Stimulated activated CD8-positive, alpha-beta memory T cell treated with anti-CD3 and anti-CD28 coated beads, Interleukin-4, amount 100 ng/mL, for 48 hours (primary cell): ENCODE measurements around the gene XRCC2.
"Not testable (repeated sequence)": the region's sequence is repeated elsewhere in the genome, so short reads cannot be mapped to it uniquely, and the experiment has no call there.

Experiments
- DNase-seq: peaks from one replicate; pipeline ENCODE4 v3.0.0-alpha.2; 2020

Gene XRCC2

GRCh38 chr7:152663931-152664330 lies 12.0 kb downstream of the XRCC2 start:
- DNase-seq, result no peak

DNA sequence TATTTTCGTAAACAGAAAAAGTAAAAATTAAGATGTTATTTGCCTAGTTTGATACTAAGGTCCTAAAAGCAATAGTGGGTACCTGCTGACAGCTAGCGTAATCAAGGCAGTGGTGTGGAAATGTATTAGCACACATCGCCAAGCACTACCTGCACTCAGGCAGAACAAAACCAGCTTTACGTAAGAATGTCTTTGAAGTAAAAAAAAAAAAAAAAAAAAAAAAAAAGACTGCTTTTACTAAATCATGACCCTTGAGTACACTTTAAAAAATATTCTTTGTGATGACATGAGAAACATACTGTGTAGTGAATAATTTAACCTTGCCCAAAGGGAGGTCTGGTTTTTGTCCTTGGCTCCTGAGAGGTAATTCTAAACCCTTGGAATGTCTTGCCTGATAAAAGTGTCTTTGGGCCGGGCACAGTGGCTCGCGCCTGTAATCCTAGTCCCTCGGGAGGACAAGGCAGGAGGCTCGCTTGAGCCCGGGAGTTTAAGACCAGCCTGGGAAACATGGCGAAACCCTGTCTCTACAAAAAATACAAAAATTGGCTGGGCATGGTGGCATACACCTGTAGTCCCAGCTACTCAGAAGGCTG lies 12.7 kb downstream of the XRCC2 start:
- no peak for DNase-seq

DNA sequence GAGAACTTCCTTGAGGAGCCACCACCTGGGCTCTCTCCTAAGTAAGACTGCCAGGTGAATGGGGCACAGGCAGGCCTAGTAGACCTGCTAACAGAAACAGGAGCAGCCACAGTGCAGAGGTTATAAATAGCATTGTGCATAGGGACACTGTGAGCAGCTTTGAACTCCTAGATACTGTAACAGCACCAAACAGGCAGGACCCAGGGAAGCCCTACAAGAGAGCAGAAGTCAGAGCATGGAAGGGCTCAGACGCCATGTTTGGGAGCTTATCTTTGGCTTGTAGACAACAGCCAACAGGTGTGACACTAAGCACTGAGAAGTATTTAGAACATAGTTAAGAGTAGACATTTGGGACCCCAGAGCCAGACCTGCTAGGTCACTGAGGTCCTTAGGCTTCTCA lies 14.5 kb downstream of the XRCC2 start:
- no peak for DNase-seq

DNA sequence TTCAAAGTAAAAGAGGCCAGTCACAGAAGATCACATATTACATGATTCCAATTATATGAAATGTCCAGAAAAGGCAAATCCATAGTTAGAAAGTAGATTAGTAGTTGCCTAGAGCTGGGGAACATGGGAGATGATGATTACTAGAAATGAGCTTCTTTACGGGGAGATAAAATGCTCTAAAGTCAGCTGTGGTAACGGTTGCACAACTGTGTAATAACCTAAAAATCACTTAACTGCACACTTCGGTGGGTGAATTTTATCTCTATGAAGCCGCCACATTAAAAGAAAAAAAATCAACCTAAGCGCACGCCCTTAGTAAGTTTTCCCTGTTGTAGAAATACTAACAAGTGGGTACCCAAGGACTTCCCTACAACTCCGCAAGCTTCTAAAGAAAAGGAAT lies 15.9 kb downstream of the XRCC2 start:
- no peak for DNase-seq

DNA sequence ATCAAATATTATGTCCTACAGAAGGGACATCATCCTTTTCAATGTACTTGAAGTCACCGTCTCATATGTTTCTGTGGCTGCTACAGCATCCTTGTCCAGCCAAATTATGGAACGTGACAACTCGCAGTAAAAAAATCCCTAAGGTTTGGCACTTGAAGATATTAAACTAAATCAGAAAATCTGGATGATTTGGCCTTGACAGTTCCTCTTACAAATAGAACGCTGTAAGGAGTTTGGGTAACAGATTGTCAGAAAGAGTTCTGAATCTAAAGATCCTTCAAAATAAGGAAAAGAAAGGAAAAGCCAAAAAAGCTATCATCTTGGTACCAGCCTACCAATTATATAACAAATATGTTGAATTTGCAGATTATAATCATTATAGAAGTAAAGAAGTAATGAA lies 21.0 kb downstream of the XRCC2 start:
- DNase-seq, result no peak

DNA sequence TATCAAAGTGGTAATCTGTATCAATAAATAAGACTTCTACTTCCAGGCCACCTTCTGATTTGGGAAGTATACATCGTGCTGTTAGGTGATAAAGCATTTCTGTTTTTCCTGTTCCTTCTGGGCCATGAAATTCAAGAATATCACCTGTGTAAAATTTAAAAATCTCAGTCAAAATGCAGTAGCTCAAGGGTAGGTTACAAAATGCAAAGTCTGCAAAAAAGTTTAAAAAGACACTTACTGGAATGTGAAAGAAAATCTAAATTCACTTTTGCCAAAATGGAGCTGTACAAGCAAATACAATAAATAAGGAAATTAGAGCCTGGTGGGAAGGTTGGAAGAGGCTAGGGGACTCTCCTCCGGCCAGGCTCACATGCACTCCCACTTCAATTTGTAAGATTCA lies 26.7 kb downstream of the XRCC2 start:
- no peak for DNase-seq

DNA sequence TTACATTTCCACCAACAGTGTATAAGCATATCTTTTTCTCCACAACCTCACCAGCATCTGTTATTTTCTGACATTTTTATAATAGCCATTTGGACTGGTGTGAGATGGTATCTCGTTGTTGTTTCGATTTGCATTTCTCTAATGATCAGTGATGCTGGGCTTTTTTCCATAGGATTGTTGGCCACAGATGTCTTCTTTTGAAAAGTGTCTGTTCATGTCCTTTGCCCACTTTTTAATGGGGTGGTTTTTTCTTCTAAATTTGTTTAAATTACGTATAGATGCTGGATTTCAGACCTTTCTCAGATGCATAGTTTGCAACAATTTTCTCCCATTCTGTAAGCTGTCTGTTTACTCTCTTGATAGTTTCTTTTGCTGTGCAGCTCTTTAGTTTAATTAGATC lies 28.9 kb downstream of the XRCC2 start:
- no peak for DNase-seq

DNA sequence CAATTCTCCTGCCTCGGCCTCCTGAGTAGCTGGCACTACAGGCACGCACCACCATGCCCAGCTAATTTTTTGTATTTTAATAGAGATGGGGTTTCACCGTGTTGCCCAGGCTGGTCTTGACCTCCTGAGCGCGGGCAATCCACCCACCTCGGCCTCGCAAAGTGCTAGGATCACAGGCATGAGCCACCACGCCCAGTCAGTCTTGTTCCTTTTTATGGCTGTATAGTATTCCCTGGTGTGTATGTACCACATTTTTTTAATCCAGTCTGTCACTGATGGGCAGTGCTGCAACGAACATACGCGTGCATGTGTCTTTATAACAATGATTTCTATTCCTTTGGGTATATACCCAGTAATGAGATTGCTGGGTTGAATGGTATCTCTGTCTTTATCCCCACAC lies 29.4 kb downstream of the XRCC2 start:
- not testable (repeated sequence) for DNase-seq

- DNase-seq, result no peak
Observed at GRCh38 chr7:152643979-152644559, 31.9 kb downstream of the XRCC2 start.

DNA sequence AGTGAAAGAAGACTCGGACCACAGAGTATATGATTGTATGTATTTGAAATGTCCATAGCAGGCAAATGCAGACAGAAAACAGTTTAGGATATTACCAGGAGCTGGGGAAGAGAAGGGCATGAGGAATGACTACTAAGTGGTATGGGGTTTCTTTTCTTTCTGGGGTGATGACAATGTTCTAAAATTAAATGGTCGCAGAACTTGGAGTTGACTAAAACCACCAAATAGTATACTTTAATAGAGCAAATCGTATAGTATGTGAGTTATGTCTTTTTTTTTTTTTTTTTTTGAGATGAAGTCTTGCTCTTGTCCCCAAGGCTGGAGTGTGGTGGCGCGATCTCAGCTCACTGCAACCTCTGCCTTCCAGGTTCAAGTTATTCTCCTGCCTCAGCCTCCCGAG lies 34.6 kb downstream of the XRCC2 start:
- DNase-seq, result no peak

GRCh38 chr7:152640829-152641228 lies 35.1 kb downstream of the XRCC2 start:
- no peak for DNase-seq

DNA sequence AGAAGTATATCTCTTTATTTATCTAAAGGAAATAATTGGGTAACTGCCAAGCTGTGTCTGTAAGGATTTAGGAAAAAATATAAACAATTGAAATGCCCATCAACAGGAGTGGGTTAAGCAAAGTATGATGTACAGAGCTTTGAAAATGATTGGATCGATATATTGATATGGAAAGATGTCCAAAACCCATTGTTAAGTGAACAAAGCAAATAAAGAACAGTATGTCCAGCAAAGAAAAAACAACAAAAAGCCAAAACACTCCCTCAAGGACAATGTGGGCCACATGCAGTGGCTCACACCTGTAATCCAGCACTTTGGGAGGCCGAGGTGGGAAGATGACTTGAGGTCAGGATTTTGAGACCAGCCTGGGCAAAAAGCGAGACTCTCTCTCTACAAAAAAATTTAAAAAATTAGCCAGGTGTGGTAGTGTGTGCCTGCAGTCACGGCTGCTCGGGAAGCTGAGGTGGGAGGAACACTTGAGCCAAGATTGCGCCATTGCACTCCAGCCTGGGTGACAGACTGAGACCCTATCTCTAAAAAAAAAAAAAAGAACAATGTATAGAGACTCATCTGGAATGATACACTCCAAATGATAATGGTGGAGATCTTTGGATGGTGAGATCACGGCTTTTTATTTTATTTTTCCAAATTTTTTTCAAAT lies 37.9 kb downstream of the XRCC2 start:
- DNase-seq, result no peak

GRCh38 chr7:152637161-152637560 lies 38.8 kb downstream of the XRCC2 start:
- no peak for DNase-seq

DNA sequence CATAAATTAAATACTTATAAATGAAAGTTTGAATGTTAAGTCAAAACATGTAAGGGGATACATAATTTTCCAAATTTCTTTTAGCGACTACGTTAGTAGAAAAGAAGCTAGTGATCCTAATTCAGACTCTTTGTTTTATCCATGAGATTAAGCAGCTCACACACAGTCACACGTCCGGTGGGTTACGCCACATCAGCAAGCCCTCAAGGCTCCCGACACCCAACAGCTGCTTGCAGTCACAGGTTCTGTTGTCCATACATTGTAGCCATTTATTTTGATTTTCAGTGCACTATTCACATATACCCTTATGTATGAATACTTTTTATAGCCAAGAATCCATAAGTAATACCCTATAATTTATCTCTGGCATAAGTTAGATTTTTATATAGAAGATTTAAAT lies 39.5 kb downstream of the XRCC2 start:
- no peak for DNase-seq

DNA sequence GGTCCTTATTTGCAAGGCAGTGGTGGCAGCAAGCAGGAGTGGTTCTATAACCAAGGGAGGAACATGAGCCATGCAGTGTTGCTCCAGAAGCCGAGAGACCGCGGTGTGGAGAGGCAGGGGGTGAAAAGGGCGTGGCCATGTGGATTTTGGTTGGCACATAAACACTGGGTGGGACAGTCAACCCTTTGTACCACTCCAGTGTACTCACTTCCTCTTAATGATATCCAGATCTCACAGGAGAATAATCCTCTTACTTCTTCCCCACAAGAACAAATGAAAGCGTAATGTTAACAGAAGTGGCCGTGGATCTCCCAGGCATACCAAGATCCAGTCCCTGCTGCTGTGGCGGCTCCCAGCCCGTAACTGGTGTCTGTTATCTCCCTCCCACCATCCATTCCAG lies 42.4 kb downstream of the XRCC2 start:
- no peak for DNase-seq

DNA sequence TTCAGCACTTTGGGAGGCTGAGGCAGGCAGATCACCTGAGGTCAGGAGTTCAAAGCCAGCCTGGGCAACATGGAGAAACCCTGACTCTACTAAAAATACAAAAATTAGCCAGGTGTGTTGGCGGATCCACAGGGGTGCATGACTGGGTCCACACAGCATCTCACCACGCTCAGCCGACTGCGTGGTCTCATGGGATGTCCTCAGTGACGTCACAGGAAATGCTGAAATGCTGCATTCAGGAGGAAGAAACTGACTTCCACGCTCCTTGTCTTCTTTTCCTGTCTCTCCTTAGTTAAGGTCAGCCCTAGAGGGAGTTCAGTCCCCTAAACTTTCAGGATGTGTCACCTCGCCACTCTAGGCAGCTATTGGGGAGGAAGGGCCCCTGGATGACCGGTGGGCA lies 42.9 kb downstream of the XRCC2 start:
- DNase-seq, result no peak

- DNase-seq, result not testable (repeated sequence)
Observed at GRCh38 chr7:152628772-152629171, 47.2 kb downstream of the XRCC2 start.

DNA sequence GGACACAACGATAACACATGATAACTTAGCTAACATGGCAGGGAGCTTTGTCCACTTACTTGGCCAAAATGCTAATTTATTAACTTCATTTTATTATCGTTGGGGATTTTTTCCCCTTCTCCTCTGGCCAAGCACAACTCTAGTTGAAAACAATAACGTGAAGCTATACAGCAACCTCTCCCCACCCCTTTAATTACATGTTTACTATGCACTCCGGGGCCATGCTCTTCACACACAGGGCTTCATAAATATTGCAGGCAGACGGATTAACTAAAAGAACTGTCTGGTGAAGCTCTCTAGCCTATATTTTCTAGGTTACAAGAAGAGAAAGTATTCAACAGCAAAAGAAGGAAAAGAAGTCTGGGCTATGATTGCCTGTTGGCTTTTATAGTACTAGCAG lies 51.7 kb downstream of the XRCC2 start:
- no peak for DNase-seq

- no peak for DNase-seq
Observed at GRCh38 chr7:152621426-152621825, 54.5 kb downstream of the XRCC2 start.

DNA sequence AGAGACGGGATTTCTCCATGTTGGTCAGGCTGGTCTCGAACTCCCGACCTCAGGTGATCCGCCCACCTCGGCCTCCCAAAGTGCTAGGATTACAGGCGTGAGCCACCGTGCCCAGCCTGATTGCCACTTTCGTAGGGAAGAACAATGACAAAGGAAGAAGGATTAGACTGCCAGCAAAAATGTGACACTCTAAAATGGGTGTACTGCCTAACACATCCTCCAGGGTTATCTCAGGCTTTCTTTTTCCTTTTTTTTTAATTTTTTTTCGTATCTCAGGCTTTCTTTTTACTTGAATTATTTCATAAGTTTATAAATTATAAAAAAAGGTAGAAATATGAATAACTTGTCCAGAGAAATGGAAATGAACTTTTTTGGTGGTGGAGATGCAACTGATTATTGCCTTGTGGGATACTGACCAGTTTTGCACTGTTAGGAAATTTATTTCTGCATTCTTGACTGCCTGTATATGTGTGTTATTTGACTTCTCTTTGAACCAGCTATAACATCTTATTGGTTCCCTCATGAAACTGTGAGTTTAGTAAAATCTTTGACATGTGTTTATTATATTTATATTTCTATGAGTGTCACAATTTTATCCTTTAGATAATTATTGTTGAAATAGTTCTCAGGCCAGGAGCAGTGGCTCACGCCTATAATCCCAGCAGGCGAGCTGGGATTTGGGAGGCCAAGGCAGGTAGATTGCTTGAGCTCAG lies 56.8 kb downstream of the XRCC2 start:
- DNase-seq, result no peak

GRCh38 chr7:152618427-152618826 lies 57.5 kb downstream of the XRCC2 start:
- no peak for DNase-seq

DNA sequence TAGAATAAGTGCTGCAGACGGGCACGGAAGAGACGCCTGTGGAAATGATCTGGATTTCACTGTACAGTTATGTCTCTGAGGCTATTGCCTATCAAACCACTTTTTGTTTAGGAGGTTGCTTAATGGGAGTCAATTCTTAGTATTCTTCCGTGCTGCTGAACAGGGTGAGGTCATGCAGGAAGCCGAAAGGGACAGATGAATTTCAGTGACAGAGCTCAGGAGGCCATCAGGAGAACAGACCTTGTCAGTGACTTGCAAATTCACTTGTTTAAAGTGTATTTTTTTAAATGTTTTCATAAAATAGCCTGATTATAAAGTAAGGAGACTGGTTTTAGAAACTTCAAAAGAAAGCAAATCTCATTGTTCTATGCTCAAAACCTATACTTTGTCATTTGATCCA lies 58.9 kb downstream of the XRCC2 start:
- DNase-seq, result no peak

- DNase-seq, result no peak
Observed at GRCh38 chr7:152615031-152615741, 60.8 kb downstream of the XRCC2 start.

DNA sequence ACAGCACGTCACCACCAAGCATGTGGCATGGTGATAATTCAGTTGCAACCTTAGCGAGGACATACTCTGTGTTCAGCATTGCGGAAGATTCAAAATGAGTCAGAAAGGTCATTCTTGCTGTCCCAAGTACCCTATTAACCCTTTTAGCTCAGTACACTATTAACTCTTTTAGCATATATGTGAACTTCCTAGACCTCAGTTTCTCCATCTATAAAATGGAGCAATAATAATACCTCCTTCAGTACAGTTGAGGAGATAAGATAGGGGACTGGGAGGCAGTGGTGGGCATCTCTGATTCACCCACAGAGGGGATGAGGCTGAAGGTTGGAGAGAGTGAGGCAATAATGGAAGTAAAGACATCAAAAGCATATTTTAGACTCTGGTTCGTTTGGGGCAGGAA lies 67.3 kb downstream of the XRCC2 start:
- DNase-seq, result no peak
